DOHH2 (cell line): ENCODE results near the gene GRAP.

Experiments used
- H3F3A ChIP-seq: fragments of 200-600 bp; sonication (generic), shearing (Covaris generic); 2 replicates; pipeline ENCODE4 v1.6.0; 2016; ENCODE audit warnings: antibody characterized with exemption, mild to moderate bottlenecking; ENCODE audit not compliant: control insufficient read depth, insufficient read depth
- H3K27ac ChIP-seq: fragments of 200-600 bp; sonication (generic); 2 replicates; pipeline ENCODE4 v1.5.1; 2014; ENCODE audit warnings: low read depth, mild to moderate bottlenecking, low read length, moderate library complexity
- H3K27me3 ChIP-seq: fragments of 200-600 bp; sonication (generic); 2 replicates; pipeline ENCODE4 v1.6.1; 2014; ENCODE audit warnings: mild to moderate bottlenecking, low read length, mixed read lengths; ENCODE audit not compliant: control insufficient read depth
- H3K36me3 ChIP-seq: fragments of 200-600 bp; sonication (generic); 2 replicates; pipeline ENCODE4 v1.6.1; 2014; ENCODE audit warnings: mild to moderate bottlenecking, low read length, moderate library complexity, mixed read lengths; ENCODE audit not compliant: control insufficient read depth
- H3K4me1 ChIP-seq: fragments of 200-600 bp; sonication (generic); 2 replicates; pipeline ENCODE4 v1.6.1; 2014; ENCODE audit warnings: mild to moderate bottlenecking, low read length, mixed read lengths; ENCODE audit not compliant: control insufficient read depth
- H3K4me2 ChIP-seq: fragments of 200-600 bp; sonication (generic); 2 replicates; pipeline ENCODE4 v1.6.0; 2014; ENCODE audit warnings: mild to moderate bottlenecking, low read length, moderate library complexity
- H3K4me3 ChIP-seq: fragments of 200-600 bp; sonication (generic); 2 replicates; pipeline ENCODE4 v1.5.1; 2014; ENCODE audit warnings: mild to moderate bottlenecking, low read length, mixed read lengths
- H3K79me2 ChIP-seq: fragments of 200-600 bp; sonication (generic); 2 replicates; pipeline ENCODE4 v1.6.1; 2014; ENCODE audit warnings: mild to moderate bottlenecking, low read length, mixed read lengths; ENCODE audit not compliant: control insufficient read depth
- H3K9me2 ChIP-seq: fragments of 200-600 bp; sonication (generic); replicated peaks from 2 replicates; pipeline ENCODE4 v1.6.1; 2014; ENCODE audit warnings: mild to moderate bottlenecking, low read length, mixed read lengths; ENCODE audit not compliant: control insufficient read depth
- H3K9me3 ChIP-seq: fragments of 200-600 bp; sonication (generic); 2 replicates; pipeline ENCODE4 v1.6.1; 2014; ENCODE audit warnings: antibody characterized with exemption, low read length, mixed read lengths; ENCODE audit not compliant: control insufficient read depth, insufficient read depth
- H4K20me1 ChIP-seq: fragments of 200-600 bp; sonication (generic); 2 replicates; pipeline ENCODE4 v1.6.0; 2014; ENCODE audit warnings: low read depth, mild to moderate bottlenecking, antibody characterized with exemption, low read length, moderate library complexity; ENCODE audit not compliant: control insufficient read depth, insufficient read depth
- CTCF ChIP-seq: fragments of 200-600 bp; sonication (generic); IDR thresholded peaks from one replicate; pipeline ENCODE4 v1.5.1; 2014; ENCODE audit warnings: antibody characterized with exemption, mild to moderate bottlenecking, low read depth, low read length; ENCODE audit not compliant: poor library complexity, severe bottlenecking
- EZH2phosphoT487 ChIP-seq: fragments of 200-600 bp; sonication (generic); IDR thresholded peaks from 2 replicates; pipeline ENCODE4 v1.6.1; 2017; ENCODE audit warnings: borderline replicate concordance, mild to moderate bottlenecking, antibody characterized with exemption, low read length, moderate library complexity, mixed read lengths

GRAP gene

GRCh38 chr17:18991531-18992315 lies 55.0 kb downstream of the GRAP start:
- Histone ChIP-seq H3K27ac (no peak overlapping the region), H3K27me3 (no peaks in the 10 kb centered on the region), H4K20me1 (no peaks in the 10 kb centered on the region), H3K4me1 (peaks cover 16% of the 10 kb centered on the region), H3K4me2 (no peak overlapping the region), H3K4me3 (no peak overlapping the region), H3K79me2 (peaks cover 23% of the 10 kb centered on the region), H3K9me2 (no peaks in the 10 kb centered on the region), H3F3A (no peaks in the 10 kb centered on the region), H3K9me3 (peaks cover 11% of the 10 kb centered on the region), H3K36me3 (peaks cover 16% of the 10 kb centered on the region)
- TF ChIP-seq EZH2phosphoT487: no peak
- no peak for TF ChIP-seq CTCF

DNA sequence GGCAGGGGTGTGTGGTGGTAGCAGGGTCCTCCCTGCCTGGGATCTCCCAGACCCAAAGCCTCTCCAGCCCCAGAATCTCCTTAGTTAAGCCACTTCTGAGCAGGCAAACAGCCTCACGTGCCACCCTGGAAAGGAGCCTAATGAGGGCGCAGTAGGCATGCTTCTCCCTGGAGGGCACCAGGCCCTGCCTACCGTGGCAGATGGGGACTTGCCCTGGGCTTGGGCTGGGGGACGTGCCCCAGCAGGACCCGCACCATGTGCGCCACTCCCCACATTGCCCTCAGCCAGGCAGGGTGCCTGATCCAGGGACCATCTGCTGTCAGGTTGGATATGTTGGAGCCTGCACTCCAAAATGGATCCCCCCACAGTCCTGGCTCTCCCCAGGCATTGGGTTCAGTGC lies 56.4 kb downstream of the GRAP start:
- H3K27ac ChIP-seq: no peak overlapping the region
- TF ChIP-seq EZH2phosphoT487 (no peak), CTCF (no peak)
- no peaks in the 10 kb centered on the region for H3K9me2 ChIP-seq
- no peaks in the 10 kb centered on the region for H4K20me1 ChIP-seq
- no peak overlapping the region for H3K4me2 ChIP-seq
- H3K36me3 ChIP-seq: peaks cover 6% of the 10 kb centered on the region; the same call in 1 of the 2 replicates
- peaks cover 4% of the 10 kb centered on the region for H3K9me3 ChIP-seq
- peaks cover 15% of the 10 kb centered on the region for H3K79me2 ChIP-seq
- no peak overlapping the region for H3K4me3 ChIP-seq
- no peaks in the 10 kb centered on the region for H3K27me3 ChIP-seq
- H3K4me1 ChIP-seq: peaks cover 16% of the 10 kb centered on the region
- no peaks in the 10 kb centered on the region for H3F3A ChIP-seq

DNA sequence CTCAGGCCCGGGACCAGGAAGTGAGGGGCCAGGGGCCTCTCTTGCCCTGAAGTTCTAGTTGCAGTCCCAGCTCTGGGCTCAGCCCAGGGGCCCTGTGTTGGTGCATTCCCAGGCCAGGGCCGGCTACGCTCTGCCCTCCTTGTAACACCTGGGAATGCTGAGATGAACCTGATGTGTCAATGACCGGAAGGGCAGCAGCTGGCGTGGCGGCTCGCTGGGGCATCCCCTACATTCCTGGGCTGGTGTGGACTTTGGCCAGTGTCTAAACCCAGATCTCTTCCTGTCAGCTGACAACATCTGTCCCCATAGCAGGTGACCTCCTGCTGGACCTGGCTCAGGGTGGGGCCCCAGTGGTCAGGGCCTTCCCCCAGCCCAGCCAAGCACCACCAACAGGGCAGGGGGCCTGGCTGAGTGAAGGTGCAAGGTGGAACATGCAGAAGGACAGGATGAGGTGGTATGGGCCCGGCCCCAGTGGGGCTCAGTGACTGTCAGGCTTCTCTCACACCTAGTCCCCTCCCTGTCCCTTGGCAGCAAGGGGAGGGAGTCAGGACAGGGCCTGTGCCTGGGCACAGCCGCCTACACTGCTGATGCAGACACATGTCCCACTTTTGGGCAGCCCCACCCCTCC lies 58.1 kb downstream of the GRAP start:
- no peak overlapping the region for H3K27ac ChIP-seq
- H3K79me2 ChIP-seq: peaks cover 2% of the 10 kb centered on the region
- H3K4me1 ChIP-seq: peaks cover 13% of the 10 kb centered on the region
- H3K4me2 ChIP-seq: no peak overlapping the region
- H4K20me1 ChIP-seq: no peaks in the 10 kb centered on the region
- no peak overlapping the region for H3K4me3 ChIP-seq
- H3K27me3 ChIP-seq: no peaks in the 10 kb centered on the region
- no peaks in the 10 kb centered on the region for H3K9me2 ChIP-seq
- no peaks in the 10 kb centered on the region for H3F3A ChIP-seq
- H3K9me3 ChIP-seq: no peaks in the 10 kb centered on the region
- TF ChIP-seq CTCF (no peak), EZH2phosphoT487 (no peak)
- H3K36me3 ChIP-seq: peaks cover 4% of the 10 kb centered on the region; the same call in 1 of the 2 replicates
